NCI-H2029 (cell line): ENCODE data around the gene CCDC61.

Source experiments
- DNase-seq: peaks from one replicate; lab custom pipeline; 2025; lab: John Stamatoyannopoulos, UW

CCDC61 gene

DNA sequence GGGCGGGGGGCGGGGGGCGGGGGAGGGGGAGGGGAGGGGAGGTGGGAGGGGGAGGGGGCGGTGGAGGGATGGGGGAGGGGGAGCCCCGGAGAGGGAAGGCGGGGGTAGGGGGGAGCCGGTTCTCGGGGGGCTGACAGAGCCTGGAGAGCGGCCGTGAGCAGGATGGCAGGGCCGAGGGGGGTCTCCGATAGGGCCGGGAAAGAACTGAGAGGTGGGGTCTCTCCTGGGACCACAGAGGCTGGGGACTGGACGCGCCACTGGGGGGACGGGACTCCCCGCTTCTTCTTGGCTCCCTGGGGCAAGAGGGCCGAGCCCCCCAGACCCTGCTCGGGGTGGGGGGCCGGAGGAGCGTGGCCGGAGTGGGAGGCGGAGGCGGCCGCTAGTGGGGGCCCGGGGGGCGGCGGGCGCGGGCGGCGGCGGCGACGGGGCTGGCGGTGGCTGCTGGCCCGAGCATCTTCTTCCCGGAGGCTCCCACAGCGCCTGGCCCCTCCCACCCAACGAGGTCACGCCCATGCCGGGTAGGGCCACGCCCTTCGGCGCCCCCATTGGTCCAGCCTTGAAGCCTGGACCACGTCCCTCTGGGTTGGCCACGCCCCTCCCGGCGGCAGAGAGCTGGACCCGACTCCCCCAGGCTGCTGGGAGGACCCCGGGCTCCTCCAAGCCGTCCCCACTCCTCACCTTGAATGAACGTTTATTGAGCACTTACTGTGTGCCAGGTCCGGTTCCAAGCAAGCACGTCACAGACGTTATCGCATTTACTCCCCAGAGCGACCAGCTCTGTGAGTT is 21.5 kb upstream of the CCDC61 start, which contains the start of gene NOVA2:
NOVA2 (minus strand) TSS at position 313 of the 786 bp plus-strand sequence. CDS start 514 bp downstream, outside the sequence.
- DNase-seq, result peak; percentile 35

DNA sequence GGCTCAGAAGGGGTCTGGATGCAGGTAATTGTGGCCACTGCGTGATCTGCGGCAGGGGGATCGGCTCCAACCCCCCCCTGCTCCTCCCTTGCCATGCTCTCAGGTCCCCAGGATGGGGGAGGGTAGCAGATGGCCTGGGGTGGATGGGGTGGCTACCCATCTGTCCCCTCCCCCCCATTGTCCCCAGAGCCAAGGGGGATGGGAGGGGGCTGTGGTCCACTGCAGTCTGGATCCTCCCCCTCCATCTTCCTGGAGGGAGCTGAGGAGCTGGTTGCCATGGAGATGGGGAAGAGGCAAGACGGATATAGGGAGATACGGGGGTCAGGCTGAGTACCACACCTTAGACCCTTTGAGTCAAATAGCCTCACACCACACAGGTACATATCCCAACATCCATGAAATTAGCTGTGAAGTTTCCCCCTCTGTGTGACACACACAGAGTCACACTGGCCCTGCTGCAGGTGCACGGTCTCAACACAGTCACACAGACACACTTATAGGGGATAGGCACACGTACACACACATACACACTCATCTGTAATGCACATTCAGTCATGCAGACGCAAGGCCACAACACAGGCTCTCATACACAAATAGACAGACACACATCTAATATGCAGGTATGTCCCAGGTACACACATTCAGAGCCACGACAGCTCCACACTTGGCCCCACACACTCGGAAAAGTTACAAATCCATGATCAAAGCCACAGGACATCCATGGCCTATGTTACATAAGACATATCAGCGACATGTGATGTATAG is 19.8 kb upstream of the CCDC61 start:
- no peak for DNase-seq

DNA sequence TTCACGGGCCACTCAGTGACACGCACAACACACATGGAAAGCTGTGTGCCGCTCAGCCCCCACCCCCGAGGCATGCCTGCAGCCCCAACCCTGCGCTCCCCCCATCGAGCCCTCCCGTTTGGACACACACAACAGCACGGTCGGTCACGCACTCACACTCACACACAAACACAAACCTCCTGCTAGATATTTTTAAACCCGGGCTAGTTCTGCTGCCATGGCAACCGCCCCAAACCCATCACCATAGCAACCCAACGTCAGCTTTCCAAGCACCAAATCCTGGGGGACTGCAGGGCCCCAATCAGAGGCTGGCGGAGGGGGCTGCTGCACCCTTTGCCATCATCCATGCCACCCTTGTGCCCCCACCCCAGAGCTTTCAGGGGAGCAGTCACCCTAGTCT is 19.1 kb upstream of the CCDC61 start:
- DNase-seq, result no peak

DNA sequence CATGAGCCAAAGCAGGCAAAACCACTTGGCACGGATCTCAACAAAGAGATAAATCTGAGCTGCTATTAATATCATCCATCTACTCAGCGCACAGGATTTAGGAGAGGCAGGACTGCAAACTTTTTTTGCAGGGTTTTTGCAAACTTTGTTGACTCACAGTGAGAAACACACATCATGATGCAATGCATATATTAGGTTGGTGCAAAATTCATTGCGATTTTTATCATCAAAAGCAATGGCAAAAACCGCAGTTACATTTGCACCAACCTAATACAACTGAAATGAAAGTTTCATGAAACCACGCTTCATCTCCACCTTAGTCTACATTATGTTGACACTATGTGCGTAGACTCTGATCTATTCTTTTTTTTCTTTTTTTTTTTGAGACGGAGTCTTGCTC is 17.1 kb upstream of the CCDC61 start:
- no peak for DNase-seq

DNA sequence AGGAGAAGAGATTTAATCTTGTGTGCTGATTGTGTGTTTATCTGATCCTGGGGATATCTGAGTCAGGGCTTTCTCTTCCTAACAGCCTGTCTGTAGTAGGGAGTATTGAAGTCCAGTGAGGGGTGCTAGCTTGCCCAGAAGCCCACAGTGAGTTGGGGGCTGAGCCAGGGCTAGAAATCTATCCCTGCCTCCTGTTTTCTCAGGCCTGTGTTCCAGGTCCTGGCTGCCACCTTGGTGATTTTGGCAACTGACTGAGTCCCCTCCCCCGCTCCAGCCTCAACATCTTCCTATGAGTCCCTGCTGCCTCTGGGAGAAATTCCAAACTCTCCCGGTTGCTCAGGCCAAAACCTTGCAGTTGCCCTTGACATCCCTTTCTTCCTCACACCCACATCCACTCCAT is 13.9 kb upstream of the CCDC61 start:
- no peak for DNase-seq

DNA sequence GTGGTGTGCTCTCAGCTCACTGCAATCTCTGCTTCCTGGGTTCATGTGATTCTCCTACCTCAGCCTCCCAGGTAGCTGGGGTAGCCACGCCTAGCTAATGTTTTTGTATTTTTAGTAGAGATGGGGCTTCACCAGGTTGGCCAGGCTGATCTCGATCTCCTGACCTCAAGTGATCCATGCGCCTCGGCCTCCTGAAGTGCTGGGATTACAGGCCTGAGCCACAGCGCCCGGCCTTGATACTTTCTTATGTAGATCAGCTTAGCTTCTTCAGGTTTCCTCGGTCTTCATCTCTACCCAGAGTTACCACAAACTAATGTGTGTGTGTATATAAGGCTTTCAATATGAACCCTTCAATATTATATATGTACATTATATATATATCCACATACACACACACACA is 9.9 kb upstream of the CCDC61 start:
- DNase-seq, result no peak

DNA sequence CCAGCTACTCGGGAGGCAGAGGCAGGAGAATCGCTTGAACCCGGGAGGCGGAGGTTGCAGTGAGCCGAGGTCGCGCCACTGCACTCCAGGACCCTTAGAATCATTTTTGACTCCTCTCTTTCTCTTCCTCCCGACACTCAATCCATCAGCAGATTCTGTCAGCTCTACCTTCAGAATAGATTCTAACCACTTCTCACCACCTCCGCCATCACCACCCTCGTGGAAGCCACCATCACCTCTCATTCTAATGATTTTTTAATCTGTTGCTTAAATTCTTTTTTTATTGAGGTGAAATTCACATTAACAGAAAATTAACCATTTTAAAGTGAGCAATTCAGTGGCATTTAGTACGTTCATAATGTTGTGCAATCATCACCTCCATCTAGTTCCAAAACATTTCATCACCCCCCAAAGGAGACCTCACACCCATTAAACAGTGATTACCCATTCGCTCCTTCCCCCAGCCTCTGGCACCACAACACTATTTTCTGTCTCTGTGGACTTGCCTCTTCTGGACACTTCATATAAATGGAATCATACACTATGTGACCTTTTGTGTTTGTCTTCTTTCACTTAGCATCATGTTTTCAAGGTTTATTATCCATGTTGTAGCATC is 5.0 kb upstream of the CCDC61 start:
- no peak for DNase-seq

DNA sequence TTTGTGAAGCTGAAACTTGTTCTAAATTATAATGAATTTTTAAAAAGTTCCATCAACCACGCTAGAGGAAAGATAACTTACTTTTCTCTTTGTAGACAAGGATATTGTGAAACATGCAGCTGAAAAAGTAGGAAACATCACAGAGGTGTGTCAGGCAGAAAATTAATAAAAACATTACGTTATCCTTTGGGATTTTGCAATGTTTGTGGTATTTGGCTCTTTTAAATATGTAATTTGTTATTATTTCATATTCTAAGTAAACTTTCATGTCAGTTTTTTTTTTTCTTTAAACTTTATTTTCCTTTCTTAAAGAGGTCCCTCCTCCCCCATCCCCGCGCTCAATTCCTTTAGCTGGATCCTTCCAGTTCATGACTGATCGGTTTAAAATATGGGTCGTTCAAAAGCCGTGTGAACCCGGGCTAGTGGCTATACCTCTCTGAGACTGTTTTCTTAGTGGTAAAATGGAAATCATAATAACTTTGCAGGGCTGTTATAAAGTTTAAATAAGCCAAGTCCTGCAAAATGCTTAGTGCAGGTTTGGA is 740 bp upstream of the CCDC61 start:
- no peak for DNase-seq

DNA sequence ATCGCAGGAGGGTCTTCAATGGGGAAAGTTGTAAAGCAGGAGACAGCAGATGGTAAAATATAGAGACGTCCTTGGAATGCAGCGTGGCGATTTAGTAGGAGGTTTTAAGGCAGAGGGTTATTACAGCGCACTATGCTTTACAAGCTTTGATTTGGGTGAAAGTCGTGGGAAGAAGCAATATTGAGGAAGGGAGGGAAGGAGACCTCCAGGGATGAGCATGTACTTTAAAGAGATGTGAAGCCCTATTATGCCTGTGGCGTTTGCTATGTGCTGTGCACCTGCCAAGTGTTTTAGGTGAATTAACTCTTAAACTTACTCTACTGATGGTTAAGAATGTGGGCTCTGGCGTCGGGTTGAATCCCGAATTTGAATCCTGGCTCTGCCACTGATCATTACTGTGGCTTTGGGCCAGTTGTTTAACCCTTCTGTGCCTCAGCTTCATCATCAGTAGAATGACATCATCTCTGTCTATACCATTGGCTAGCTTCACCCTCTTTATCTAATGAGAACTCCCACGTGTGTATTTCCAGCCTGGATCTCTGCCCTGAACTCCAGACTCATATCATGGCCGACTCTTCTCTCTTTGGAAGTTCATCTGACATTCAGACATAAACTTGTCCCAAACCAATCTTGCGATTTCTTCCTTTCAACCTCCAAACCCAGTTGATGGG is 583 bp downstream of the CCDC61 start:
- DNase-seq, result peak; percentile 51

DNA sequence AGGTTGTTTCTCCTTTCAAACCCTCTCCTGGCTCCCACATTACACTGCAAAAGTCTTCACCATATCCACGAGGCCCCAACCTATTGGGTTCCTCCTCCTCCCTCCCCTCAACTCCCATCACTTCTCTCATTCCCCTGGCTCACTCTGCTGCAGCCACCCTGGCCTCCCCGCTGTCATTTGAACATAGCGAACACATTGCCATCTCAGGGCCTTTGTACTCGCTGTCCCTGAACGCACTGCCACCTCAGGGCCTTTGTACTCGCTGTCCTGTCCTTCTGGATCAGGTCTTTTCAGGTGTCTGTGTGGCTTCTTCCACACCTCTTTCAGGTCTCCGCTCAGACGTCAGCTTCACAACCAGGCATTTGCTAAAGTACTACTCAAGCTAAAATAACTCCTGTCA is 1.7 kb downstream of the CCDC61 start:
- no peak for DNase-seq

DNA sequence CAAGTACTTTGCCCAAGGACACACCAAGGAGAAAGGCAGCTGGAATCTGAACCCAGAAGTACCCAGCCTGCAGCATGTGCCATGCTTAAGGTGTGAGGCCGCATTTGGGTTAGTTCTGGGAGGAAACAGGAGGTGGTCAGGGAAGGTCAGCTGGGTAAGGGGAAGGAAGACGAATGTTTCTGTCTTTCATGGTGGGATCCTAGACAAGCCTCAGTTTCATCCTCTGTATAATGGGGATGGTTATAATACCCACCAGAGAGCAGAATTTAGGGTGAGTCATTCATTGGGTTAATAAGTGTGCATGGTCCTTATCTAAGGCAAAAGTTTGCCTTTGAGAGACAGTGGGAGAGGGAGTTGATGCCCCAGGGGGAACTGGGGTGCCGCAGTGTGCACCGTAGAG is 3.6 kb downstream of the CCDC61 start:
- no peak for DNase-seq

DNA sequence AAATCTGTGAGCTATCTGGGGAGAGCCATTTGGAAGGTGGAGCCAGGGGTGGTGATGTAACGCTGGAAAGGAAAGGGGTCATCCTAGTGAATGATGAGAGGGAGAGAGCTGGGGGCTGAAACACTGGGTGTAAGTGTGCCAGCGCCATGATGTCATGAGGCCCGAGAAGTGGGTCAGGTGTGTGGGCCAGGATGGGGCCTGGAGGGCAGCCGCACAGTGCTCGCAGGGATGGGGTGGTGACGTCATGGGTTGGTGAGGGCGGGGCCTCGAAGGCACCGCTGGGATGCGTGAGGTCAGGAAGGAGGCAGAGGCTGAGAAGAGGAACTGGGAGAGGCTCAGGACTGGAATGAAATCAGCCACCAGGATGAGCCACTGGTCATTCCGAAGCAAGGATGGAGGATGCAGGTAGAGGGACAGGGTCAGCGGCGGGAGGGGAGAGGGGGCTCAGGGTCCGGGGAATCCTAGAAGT is 4.4 kb downstream of the CCDC61 start:
- DNase-seq, result peak; percentile 53

DNA sequence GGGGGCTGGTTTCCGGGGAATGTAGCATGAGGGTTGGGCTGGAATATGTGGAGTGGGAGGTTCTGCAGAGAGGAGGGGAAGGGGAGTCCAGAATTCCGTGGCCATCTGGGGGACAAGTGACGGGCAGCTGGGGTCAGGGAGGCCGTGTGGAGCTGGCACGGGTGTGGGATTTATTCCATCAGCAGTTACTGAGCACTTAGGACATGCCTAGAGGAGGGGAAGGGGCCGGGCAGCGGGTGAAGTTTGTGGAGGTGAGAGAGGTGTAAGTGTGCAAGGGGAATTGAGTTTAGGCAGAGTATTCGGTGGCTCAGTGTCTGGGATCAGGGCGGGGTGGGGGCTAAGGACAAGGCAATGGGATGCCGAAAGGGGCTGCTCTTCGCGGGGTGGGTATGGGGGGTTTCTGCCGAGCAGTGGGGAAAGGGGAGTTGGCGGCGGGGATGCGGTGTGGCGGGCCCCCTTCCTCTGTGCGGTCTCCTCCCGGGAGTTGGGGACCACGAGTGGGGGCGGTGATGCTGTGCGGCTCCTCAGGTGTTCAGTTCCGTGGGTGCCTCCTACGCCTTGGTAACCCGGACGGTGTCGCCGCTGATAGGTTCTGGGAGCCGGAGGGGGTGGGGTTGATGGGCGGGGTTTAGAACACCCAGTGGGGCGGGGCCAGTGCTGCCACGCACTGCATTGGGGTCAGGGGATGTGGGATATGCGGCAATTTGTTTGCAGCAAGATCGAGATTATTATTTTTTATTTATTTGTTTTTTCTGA is 5.4 kb downstream of the CCDC61 start:
- DNase-seq, result peak; percentile 59

DNA sequence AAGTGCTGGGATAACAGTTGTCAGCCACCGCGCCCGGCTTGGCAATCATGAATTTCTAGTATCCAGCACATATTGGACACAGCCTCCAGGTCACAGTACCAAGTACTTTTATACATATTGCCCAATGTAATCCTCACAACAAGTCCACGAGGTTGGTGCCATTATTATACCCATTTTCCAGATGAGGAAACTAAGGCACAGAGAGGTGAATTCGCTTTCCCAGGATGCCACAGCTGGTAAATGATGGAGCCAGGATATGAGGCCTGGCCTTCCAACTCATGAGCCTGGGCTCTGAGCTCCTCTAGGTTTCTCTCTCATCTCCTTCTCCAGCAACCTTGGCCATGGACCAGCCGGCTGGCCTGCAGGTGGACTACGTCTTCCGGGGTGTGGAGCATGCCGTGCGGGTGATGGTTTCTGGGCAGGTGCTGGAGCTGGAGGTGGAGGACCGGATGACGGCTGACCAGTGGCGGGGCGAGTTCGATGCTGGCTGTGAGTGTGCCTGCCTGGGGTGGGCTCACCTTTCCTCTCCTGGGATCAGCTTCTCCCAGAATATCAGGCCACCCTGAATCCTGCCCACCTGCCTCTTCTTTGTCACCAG is 7.5 kb downstream of the CCDC61 start:
- no peak for DNase-seq

DNA sequence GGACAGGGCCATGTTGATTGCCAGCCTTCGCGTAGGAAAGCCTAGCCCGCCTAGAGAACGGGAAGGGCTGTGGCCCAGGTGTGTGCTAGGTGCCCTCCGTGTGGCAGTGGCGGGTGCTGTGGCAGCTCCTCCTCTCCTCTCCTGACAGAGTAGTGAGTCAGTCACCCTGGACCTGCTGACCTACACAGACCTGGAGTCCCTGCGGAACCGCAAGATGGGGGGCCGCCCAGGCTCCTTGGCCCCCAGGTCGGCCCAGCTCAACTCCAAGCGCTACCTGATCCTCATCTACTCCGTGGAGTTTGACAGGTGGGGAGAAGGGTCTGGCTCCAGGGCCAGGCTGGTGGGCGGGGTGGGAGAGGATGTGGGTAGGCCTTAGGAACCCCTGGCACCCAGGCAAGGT is 11.1 kb downstream of the CCDC61 start:
- DNase-seq, result no peak

DNA sequence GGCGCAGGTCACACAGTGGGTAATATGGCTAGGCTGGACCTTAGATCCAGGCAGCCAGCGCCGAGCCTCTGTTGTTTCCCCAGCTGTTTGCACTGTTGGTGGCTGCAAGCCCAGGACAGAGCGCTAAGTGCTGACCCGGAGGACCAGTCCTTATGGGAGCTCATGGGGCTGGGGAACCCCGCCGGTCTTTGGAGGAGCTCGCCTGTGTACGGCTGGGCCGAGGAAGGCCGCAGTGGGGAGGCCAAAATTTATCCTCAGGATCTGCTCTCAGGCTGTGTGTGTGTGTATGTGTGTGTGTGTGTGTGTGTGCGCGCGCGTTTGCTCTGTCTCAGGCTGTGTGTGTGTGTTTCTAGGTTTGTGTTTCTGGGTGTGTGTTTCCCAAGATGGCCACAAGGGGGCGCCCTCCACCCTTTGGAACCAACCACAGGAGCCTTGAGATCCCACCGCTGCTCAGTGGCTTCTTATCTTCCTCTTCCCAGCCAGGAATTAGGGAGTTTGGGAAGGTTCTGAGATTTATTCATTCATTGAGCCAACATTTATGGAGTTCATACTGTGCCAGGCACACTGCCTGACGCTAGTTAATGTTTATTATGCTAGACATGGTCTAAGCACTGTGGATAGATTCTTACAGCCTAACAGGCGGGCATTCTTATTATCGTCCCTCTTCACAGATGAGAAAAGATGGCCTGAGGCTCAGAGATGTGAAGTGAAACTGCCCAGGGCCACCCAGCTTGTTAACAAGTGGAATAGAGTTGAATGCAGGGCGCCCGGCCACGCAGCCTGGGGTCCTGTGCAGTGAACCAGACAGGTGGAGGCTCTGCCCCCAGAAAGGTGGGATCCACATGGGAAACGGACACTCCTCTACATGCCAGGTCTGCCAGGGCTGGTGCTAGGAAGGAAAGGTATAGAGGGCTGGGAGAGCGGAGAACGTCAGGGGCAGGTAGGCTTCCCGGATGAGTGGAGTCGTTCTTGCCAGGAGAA is 14.6 kb downstream of the CCDC61 start:
- peak; percentile 47 for DNase-seq

DNA sequence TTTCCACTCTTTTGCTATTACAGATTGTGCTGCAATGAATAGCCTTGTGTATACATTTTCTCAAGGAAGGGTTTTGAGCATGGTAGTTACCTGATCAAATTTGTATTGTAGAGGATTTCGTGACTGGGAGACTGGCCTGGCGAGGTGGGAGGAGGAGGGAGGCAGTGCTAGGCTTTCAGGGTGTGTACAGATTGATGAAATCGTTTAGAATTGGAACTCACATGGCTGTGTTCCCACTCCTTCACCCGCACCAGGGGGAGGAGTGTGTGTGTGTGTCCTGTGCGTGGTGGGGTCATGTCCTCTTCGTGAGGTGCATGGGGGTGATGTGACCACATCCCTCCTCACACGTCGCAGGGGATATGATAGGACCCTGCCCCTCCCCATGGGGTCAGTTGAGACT is 19.3 kb downstream of the CCDC61 start:
- no peak for DNase-seq

DNA sequence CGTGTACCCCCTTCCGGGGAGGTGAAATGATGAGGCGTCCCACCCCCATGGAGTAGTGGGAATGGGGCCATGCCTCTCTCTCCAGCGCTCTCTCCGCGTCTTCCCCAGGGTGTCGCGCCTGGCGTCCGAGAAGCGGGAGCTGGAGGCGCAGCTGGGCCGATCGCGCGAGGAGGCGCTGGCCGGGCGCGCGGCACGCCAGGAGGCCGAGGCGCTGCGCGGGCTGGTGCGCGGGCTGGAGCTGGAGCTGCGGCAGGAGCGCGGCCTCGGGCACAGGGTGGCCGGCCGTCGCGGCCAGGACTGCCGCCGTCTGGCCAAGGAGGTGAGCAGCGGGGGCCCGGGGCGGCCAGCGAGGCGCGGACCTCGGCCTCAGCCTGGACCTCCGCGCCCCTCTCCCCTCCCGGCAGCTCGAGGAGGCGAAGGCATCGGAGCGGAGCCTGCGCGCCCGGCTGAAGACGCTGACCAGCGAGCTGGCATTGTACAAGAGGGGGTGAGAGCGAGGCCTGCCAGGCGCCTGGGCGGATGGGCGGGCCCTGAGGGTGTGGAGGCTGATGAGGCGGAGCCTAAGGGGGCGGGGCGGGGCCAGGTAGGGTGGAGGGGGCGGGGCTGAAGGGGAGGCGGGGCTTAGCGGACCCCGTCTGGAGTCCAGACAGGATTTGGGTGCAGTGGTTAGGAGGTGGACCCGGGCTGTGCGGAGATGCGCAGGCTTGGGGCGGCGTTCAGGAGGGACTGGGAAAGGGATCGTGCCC is 19.8 kb downstream of the CCDC61 start:
- peak; percentile 92 for DNase-seq
